Ovary (tissue), 9 donors: ENCODE measurements around the gene PPP1R1C. TPM values are rescaled to one million over a fixed set of nuclear protein-coding genes. Genes with fewer than 3 reads are reported as not detected.

ENCODE experiments used
- DNase-seq, 5 donors: peaks; one replicate each; pipeline ENCODE4 v3.0.0-alpha.2; 2019 to 2020
- H3K27ac ChIP-seq, 2 donors: fragments of 200-600 bp; one replicate each; pipeline versions ENCODE4 v1.5.1 to v1.8.0; 2019 to 2022
- H3K27me3 ChIP-seq: fragments of 200-600 bp; one replicate; pipeline ENCODE4 v1.8.0; 2022
- H3K36me3 ChIP-seq: fragments of 200-600 bp; sonication (generic); one replicate; pipeline ENCODE4 v1.5.1; 2019
- H3K4me1 ChIP-seq: one replicate; pipeline ENCODE4 v1.8.1; 2013; ENCODE audit warnings: mild to moderate bottlenecking, moderate library complexity; ENCODE audit not compliant: insufficient read depth
- H3K4me3 ChIP-seq: fragments of 200-600 bp; sonication (generic); one replicate; pipeline ENCODE4 v1.5.1; 2017
- H3K9me3 ChIP-seq, 2 donors: fragments of 200-600 bp in 1 of 2; sonication (generic) in 1 of 2; one replicate each; pipeline versions ENCODE4 v1.5.1 to v1.8.1; 2013 to 2019; ENCODE audit warnings: mild to moderate bottlenecking in 1 of 2, moderate library complexity in 1 of 2
- CTCF ChIP-seq, 3 donors: fragments of 450-650 bp in 2 of 3; fragments of 200-600 bp in 1 of 3; IDR thresholded peaks; one replicate each; pipeline versions ENCODE4 v1.5.1 to v1.8.0; 2016 to 2022; ENCODE audit warnings: antibody characterized with exemption in 3 of 3, mild to moderate bottlenecking in 1 of 3
- EP300 ChIP-seq: sonication (generic); formaldehyde crosslinking; IDR thresholded peaks from one replicate; pipeline ENCODE4 v1.6.1; 2017; ENCODE audit warnings: antibody characterized with exemption
- POLR2A ChIP-seq: fragments of 450-650 bp; IDR thresholded peaks from one replicate; pipeline ENCODE4 v1.6.1; 2017; ENCODE audit warnings: antibody characterized with exemption, mild to moderate bottlenecking, moderate library complexity
- WGBS, 3 donors: extraction: QIAGEN DNeasy Blood & Tissue Kit in 1 of 3; methylation state at CpG; one replicate each; pipeline versions ENCODE4 v1.1.5 to v1.1.7; 2013 to 2017; 5-methylcytosine and 5-hydroxymethylcytosine counted together
- intact Hi-C, 4 donors: fragments of 100-400 bp; cut with DNase I; formaldehyde crosslinking; loops; one replicate each; pipeline versions ENCODE4 v1.11.0 to v1.15.1; 2022 to 2023
- polyA plus RNA-seq, 2 donors: library from polyadenylated mRNA; stranded (reverse); fragments of 200-250 nt in 1 of 2; fragments of 350-450 nt in 1 of 2; fragmentation: Illumina TruSeq in 1 of 2; extraction: RNeasy Lipid Tissue Mini Kit (QIAGEN cat#74804) in 1 of 2; gene quantifications; one replicate each; pipeline ENCODE4 v1.2.3, GENCODE V29; 2013 to 2014
- total RNA-seq, 7 donors: library from RNA; depleted of rRNA in 2 of 7; stranded (reverse); fragments of >200 nt in 2 of 7; fragmentation: NEBNext Ultra II Directional in 3 of 7; extraction: Animal tissue kit (Norgen Biotek cat#: 25700) in 3 of 7; gene quantifications; one replicate each; pipeline versions ENCODE4 v1.1.0 to v1.2.4, GENCODE V29; 2016 to 2023
- donor health status: DM: no; HTN: no; CAD: no; lungs with moderate emphysema.
- donor health status: DM: no; HTN: no; CAD: no.
- donor health status: Bipolar disorder and iron deficiency.
- donor health status: DM: yes; HTN: yes; CAD: no.
- donor health status: DM: no; HTN: no; CAD: no.
- donor health status: DM: yes; HTN: yes; CAD: no.

Gene PPP1R1C
- total and polyA plus RNA-seq, 9 donors, result 0.10 to 1.1 (median 0.76) TPM; not detected in 5

GRCh38 chr2:181962142-181962541 is 23.5 kb upstream of the PPP1R1C start:
- H3K4me3 ChIP-seq, result no peak overlapping the region
- H3K9me3 ChIP-seq, result no peaks in the 10 kb centered on the region
- WGBS, 3 donors, result 96 to 99% (median 97%) methylated on average over 19 to 20 of the region's 20 CpGs
- no peaks in the 10 kb centered on the region for H3K36me3 ChIP-seq
- intact Hi-C loops, result no loop called here
- no peak for TF ChIP-seq POLR2A
- TF ChIP-seq CTCF (IDR thresholded peaks at IDR 0.05), result no peak
- TF ChIP-seq EP300, result no peak
- H3K4me1 ChIP-seq, result no peaks in the 10 kb centered on the region
- H3K27me3 ChIP-seq, result no peaks in the 10 kb centered on the region
- H3K27ac ChIP-seq, result no peak overlapping the region
- no peak for DNase-seq

- Histone ChIP-seq H3K27ac (no peak overlapping the region), H3K36me3 (no peaks in the 10 kb centered on the region), H3K27me3 (no peaks in the 10 kb centered on the region), H3K4me3 (no peak overlapping the region), H3K4me1 (no peaks in the 10 kb centered on the region), H3K9me3 (no peaks in the 10 kb centered on the region)
- intact Hi-C loops, result no loop called here
- TF ChIP-seq CTCF (IDR thresholded peaks at IDR 0.05) (no peak), EP300 (no peak), POLR2A (no peak)
- WGBS, 3 donors, result 89 to 94% (median 90%) methylated on average over 2 of the region's 2 CpGs
- DNase-seq, result no peak
Observed at GRCh38 chr2:181970160-181970794, 15.4 kb upstream of the PPP1R1C start.

GRCh38 chr2:181971032-181971431 is 14.6 kb upstream of the PPP1R1C start:
- Histone ChIP-seq H3K9me3 (no peaks in the 10 kb centered on the region), H3K36me3 (no peaks in the 10 kb centered on the region), H3K27me3 (no peaks in the 10 kb centered on the region), H3K27ac (no peak overlapping the region), H3K4me3 (no peak overlapping the region), H3K4me1 (no peaks in the 10 kb centered on the region)
- TF ChIP-seq EP300, result no peak
- no peak for TF ChIP-seq CTCF (IDR thresholded peaks at IDR 0.05)
- TF ChIP-seq POLR2A, result no peak
- intact Hi-C loops, result no loop called here
- no peak for DNase-seq
- 91 to 97% (median 94%) methylated on average over 3 of the region's 3 CpGs for WGBS, 3 donors

- Histone ChIP-seq H3K4me3 (no peak overlapping the region), H3K27me3 (no peaks in the 10 kb centered on the region), H3K27ac (no peak overlapping the region), H3K9me3 (no peaks in the 10 kb centered on the region), H3K36me3 (no peaks in the 10 kb centered on the region), H3K4me1 (no peaks in the 10 kb centered on the region)
- no peak for DNase-seq
- intact Hi-C loops, result no loop called here
- WGBS, 3 donors, result 88 to 92% (median 90%) methylated on average over 5 of the region's 5 CpGs
- no peak for TF ChIP-seq EP300
- TF ChIP-seq POLR2A, result no peak
- TF ChIP-seq CTCF (IDR thresholded peaks at IDR 0.05), result no peak
Observed at GRCh38 chr2:181972431-181973170, 13.1 kb upstream of the PPP1R1C start.
